MM.1S (cell line): ENCODE data around the gene PMEPA1.

Experiments used
- CTCF ChIP-seq: fragments of 300-600 bp; sonication (generic); IDR thresholded peaks from 2 replicates; pipeline ENCODE4 v1.5.1; 2016; ENCODE audit warnings: antibody characterized with exemption, low read length, mixed read lengths
- EZH2 ChIP-seq: fragments of 300-600 bp; sonication (generic); optimal IDR thresholded peaks from 2 replicates; pipeline ENCODE3; 2017; ENCODE audit warnings: low read depth, mild to moderate bottlenecking, antibody characterized with exemption, low read length, mixed read lengths
- EZH2phosphoT487 ChIP-seq: fragments of 300-600 bp; sonication (generic); IDR thresholded peaks from 2 replicates; pipeline ENCODE4 v1.6.1; 2018; ENCODE audit warnings: antibody characterized with exemption, low read length

- TF ChIP-seq CTCF (no peak), EZH2 (no peak), EZH2phosphoT487 (no peak)
Observed at GRCh38 chr20:57742507-57743181, 32.8 kb upstream of the PMEPA1 start.
